ENCODE data around the gene S100PBP.

The S100PBP gene

DNA sequence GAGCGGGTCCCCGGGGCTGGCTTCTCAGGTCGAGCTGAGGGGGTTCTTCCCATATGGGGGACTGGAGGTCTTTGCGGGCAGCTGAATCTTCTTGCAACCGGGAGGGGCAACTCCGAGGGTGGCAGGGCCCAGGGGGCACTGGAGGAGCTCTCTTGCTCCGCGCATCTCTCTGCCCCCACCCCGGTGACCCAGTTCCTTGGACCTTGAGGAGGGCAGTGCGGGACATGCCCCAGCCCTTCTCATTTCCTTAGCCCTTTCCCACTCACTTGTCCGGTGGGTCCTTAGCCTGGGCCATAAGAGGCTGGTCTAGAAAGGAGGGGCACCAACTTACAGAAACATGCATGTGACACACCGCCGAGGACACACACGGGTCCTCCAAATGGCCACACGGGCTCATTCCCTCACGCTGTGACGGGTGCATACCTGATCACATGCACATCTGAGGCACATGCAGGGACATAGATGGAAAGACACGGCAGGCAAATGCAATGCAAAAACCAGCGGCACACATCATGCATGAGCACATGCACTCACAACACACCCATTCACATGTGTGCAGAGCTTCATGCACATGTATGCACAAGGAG lies 69.5 kb downstream of the S100PBP start:
- TF ChIP-seq, protein P1, sequence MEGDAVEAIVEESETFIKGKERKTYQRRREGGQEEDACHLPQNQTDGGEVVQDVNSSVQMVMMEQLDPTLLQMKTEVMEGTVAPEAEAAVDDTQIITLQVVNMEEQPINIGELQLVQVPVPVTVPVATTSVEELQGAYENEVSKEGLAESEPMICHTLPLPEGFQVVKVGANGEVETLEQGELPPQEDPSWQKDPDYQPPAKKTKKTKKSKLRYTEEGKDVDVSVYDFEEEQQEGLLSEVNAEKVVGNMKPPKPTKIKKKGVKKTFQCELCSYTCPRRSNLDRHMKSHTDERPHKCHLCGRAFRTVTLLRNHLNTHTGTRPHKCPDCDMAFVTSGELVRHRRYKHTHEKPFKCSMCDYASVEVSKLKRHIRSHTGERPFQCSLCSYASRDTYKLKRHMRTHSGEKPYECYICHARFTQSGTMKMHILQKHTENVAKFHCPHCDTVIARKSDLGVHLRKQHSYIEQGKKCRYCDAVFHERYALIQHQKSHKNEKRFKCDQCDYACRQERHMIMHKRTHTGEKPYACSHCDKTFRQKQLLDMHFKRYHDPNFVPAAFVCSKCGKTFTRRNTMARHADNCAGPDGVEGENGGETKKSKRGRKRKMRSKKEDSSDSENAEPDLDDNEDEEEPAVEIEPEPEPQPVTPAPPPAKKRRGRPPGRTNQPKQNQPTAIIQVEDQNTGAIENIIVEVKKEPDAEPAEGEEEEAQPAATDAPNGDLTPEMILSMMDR (IDR thresholded peaks at IDR 0.05; ENCODE audit: low read depth, low read length, missing control alignments): no peak
- no peak overlapping the region for H3K4me3 ChIP-seq (replicated peaks; ENCODE audit: low read depth, low read length)
- DNase-seq (ENCODE audit: extremely low read depth, low read depth): no peak

DNA sequence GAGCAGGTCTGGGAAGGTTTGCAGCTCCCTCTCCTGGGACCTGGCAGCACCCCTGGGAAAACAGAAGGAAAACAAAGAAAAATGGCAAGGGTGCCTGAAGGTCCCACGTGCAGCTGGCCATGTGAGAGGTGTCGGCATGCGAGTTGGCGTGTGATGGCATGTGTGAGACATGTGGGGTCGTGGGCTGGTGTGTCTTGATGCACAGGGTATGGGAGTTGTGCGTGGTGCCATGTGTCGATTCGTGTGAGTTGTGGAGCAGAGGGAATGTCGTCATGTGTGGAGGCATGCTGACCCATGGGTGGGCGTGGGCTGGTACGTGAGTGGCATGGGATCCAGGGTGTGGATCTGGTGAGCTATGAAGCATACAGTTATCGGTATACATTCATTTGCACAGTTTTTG lies 70.2 kb downstream of the S100PBP start:
- TF ChIP-seq, protein P1 (IDR thresholded peaks at IDR 0.05; ENCODE audit: low read depth, low read length, missing control alignments): no peak
- no peak for DNase-seq (ENCODE audit: extremely low read depth, low read depth)
- H3K4me3 ChIP-seq (replicated peaks; ENCODE audit: low read depth, low read length): no peak overlapping the region

DNA sequence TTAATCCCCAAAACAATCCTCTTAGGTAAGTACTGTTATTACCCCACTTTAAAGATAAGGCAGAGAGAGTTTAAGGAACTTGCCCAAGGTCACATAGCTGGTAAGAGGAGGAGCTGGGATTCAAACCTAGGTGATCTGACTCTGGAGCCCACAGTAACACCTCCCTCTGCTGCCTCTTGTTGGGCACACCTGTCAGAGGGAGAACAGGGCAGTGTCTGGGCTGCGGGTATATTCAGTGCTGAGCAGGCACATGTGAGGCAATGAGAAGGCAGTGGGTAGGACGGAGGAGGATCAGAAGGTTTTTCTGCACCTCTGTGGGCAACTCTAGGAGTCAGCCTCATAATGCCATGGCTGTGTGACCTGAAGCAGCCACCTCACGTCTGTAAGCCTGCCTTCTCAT lies 70.7 kb downstream of the S100PBP start:
- no peak for DNase-seq (ENCODE audit: extremely low read depth, low read depth)
- no peak overlapping the region for H3K4me3 ChIP-seq (replicated peaks; ENCODE audit: low read depth, low read length)
- TF ChIP-seq, protein P1 (IDR thresholded peaks at IDR 0.05; ENCODE audit: low read depth, low read length, missing control alignments): no peak

DNA sequence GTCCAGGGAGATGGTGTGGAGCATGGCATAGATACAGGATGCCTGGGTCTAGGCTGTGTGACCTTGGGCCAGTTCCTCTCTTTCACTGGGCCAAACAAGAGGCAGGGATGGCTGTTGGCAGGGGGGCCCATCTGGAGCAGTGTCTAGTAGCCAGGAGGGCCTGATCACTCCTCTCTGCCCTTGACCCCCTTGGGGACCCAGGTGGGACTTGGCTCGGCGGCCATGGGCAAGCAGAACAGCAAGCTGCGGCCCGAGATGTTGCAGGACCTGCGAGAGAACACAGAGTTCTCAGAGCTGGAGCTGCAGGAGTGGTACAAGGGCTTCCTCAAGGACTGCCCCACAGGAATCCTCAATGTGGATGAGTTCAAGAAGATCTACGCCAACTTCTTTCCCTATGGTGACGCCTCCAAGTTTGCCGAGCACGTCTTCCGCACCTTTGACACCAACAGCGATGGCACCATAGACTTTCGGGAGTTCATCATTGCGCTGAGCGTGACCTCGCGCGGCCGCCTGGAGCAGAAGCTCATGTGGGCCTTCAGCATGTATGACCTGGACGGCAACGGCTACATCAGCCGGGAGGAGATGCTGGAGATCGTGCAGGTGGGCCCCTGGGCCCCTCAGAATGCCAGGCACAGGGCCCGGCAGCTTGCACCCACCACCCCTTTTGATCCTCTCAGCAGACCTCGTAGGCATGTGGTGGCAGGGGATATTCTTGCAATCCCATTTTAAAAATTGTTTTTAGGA lies 71.4 kb downstream of the S100PBP start:
- DNase-seq (ENCODE audit: extremely low read depth, low read depth): no peak
- H3K4me3 ChIP-seq (replicated peaks; ENCODE audit: low read depth, low read length): no peak overlapping the region
- TF ChIP-seq, protein P1 (IDR thresholded peaks at IDR 0.05; ENCODE audit: low read depth, low read length, missing control alignments): no peak

DNA sequence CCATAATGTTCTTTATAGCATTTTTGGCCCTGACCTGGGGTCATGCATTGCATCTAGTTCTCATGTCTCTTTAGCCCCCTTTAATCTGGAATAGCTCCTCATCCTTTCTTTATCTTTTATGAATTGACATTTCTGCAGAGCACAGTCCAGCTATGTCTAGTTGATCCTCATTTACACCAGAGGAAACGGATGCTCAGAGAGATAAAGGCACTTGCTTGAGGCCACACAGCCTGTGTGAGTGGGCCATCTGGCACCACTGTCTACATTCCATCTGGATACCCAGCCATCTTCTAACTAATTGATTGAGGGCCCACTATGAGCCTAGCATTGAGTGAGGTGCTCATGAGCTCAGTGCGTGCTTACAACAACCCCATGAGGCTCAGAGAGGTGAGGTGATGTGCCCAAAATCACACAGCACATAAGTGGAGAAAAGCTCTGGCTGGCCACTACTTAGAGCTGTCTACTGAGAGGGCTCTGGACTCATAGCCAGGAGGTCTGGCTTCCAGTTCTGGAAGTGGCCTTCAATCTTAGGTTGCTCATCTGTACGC lies 72.4 kb downstream of the S100PBP start:
- TF ChIP-seq, protein P1 (IDR thresholded peaks at IDR 0.05; ENCODE audit: low read depth, low read length, missing control alignments): no peak
- H3K4me3 ChIP-seq (replicated peaks; ENCODE audit: low read depth, low read length): no peak overlapping the region
- DNase-seq (ENCODE audit: extremely low read depth, low read depth): no peak

DNA sequence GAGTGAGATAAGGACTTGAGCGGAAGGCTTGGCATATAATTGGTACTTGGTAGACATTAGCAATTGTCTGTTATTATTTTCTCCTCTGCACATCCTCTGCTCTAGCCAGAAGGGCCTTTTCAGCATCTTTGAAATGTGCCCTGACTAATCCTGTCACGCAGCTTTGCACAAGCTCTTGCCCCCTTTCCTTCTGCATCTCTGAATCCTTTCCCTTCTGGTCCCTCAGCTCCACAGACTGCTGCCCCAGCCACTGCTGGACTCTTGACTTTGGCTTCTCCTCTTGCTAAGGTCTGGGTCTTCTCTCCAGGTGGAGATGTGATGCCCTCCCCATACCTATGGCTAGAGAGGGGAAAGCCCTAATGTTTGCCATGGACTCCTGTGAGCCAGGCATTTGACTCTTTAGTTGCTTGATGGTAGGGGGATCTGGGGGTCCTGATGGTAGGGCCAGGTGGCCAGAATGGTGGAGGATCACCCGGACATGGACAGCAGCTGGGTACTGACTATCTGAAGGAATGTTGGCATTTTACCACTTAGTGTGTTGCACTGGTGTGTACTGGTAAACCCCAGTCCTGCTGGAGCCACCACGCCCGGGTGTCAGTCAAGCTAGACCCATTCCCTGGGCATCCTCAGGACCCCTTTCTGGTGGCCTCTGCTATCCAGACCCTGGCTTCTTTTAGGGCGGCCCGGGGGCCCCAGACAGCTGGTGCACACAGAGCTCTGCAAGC lies 73.2 kb downstream of the S100PBP start:
- no peak for DNase-seq (ENCODE audit: extremely low read depth, low read depth)
- H3K4me3 ChIP-seq (replicated peaks; ENCODE audit: low read depth, low read length): no peak overlapping the region
- TF ChIP-seq, protein P1 (IDR thresholded peaks at IDR 0.05; ENCODE audit: low read depth, low read length, missing control alignments): no peak
